Measurements from ENCODE around the gene PHGDH.
"Not testable (repeated sequence)": the region's sequence is repeated elsewhere in the genome, so short reads cannot be mapped to it uniquely, and the experiment has no call there.

PHGDH gene

GRCh38 chr1:119766374-119766794 lies 54.6 kb downstream of the PHGDH start:
- DNase-seq (ENCODE audit: low spot score): no peak

- no peak for DNase-seq (ENCODE audit: low spot score)
Measured at GRCh38 chr1:119767486-119767885, 55.8 kb downstream of the PHGDH start.

DNA sequence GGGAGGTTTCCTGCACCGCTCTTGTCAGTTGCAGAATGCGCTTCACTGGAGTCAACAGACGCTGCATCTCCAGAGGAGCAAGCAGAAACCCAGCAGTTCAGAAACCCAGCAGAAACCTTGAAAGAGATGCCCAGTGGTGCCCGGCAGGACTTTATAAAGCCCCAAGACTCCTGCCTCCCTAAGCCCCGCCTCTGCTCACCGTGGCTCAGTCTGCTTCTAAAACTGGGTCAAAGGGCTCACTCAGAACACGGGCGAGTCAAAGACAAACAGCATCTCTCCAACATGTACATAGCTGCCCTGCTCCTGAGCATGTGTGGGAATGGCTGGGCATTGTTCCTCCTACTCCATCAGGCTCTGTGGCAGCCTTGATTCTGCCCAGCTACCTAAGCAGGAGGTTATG lies 57.0 kb downstream of the PHGDH start, which contains the start of gene HMGCS2:
Gene HMGCS2, minus strand, starts transcription at position 128 of the 400 bp plus-strand sequence. Its CDS starts 61 bp downstream, at position 67.
- no peak for DNase-seq (ENCODE audit: low spot score)

GRCh38 chr1:119771016-119771415 lies 59.3 kb downstream of the PHGDH start:
- DNase-seq (ENCODE audit: low spot score): no peak

- DNase-seq (ENCODE audit: low spot score): no peak
Measured at GRCh38 chr1:119771770-119772169, 60.0 kb downstream of the PHGDH start.

- DNase-seq (ENCODE audit: low spot score): no peak
Measured at GRCh38 chr1:119772298-119772697, 60.6 kb downstream of the PHGDH start.

DNA sequence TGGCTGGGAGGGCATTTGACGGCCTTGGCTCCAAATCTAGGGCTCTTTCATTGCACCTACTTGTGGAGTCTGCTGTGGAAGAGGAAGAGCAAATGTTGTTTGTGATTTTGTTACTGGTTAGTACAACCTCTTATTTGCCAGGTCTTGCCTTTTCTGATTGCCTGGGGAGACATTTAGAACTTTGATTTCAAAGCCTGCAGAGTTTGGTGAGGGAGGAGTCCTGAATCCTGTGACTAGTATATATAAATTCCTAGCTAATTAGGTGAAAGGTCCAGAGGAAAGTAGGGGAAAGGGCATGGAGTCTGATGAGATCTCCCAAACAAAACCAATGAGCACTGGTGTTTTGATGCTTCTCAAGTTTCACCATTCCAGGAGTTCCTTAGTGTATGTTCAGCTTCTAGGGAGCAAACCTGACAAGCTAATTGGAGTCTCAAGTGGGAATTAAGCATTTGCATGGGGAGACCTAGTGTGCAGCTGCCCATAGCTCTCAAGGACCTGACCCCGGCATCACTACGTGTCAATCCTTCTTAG lies 62.0 kb downstream of the PHGDH start:
- no peak for DNase-seq (ENCODE audit: low spot score)

DNA sequence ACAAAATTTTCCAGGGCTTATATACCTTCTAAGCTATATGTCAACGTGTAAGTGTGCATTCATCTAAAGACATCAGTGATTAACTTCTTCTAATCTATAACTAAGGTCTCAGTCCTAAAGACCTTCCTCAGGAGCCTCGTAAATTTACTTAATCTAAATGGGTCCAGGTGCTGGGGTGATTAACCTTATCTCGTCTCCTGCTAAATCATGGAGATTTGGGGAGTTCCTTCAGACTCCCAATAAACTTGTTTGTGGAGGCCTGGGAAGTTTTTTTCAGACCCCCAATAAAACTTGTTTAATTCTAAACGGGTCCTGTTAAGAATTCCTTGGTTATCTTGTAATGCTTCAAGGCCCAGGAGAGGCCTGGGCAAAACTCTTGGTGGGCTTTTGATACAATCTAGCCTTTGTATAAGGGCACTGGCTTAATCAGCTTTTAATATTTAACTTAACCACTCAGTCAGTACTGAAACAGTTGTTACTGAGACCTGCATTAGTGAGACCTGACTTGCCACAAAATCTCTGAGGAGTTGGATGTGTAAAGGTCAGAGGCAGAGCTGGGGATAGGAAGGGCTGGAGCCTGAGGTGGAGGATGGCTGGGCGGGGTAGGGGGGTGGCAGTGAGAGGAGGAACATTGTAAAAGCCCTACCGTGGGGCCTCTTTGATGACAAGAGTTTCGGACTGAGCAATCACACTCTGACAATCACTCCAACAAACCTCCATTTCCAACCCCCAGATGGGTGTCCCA lies 63.2 kb downstream of the PHGDH start:
- no peak for DNase-seq (ENCODE audit: low spot score)

DNA sequence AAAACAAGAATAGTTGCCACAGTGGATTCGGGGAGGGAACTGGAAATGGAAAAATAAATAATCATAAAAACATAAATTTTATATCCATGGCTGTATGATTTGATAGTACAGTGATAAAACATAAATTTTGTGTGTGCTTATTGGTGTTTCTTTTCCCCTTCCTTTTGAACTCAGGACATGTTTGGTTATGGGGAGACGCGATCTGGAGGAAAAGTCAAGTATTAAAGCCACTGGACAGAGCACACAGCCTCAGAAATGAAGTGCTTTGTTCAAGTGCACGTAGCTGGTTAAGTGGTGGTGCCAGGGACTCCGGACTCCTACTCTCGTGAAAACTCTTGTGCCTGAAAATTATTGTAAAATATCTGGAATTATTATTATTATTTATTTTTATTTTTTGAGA lies 66.6 kb downstream of the PHGDH start:
- DNase-seq (ENCODE audit: low spot score): no peak

GRCh38 chr1:119778886-119779560 lies 67.3 kb downstream of the PHGDH start:
- no peak for DNase-seq (ENCODE audit: low spot score)

- no peak for DNase-seq (ENCODE audit: low spot score)
Measured at GRCh38 chr1:119779869-119780356, 68.2 kb downstream of the PHGDH start.

DNA sequence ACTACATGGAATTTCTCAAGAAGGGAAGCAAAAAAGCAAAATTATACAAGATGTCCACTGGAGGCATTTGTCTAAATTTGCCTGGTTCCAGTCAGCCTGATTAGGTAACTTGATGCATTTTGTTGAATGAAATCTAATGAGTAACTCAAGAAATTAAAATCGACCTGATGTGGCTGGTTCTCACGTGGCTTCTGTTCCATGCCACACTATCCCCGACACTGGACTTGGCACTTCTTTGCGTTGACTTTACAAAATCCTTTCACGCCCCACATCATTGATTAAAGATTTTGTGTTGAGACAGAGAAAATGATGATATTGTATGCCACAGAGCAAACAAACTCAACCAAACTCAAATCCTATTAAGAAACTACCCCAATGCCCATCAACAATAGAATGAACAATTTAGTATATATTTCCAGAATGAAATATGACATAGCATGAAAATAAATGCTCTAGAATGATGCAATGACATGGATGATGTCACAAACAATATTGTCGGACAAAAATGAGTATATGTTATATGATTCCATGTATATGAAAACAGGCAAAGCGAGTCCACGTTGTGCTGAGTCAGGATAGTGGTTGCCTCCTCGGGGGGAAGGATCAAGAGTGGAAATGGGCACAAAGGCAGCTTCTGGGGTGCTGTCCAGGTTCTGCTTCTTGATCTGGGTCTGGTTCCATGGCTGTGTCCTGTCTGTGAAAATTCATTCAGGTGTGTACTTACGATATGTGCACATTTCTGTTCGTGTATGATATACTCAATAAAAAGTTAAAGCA lies 69.9 kb downstream of the PHGDH start:
- DNase-seq (ENCODE audit: low spot score): peak; percentile 4

DNA sequence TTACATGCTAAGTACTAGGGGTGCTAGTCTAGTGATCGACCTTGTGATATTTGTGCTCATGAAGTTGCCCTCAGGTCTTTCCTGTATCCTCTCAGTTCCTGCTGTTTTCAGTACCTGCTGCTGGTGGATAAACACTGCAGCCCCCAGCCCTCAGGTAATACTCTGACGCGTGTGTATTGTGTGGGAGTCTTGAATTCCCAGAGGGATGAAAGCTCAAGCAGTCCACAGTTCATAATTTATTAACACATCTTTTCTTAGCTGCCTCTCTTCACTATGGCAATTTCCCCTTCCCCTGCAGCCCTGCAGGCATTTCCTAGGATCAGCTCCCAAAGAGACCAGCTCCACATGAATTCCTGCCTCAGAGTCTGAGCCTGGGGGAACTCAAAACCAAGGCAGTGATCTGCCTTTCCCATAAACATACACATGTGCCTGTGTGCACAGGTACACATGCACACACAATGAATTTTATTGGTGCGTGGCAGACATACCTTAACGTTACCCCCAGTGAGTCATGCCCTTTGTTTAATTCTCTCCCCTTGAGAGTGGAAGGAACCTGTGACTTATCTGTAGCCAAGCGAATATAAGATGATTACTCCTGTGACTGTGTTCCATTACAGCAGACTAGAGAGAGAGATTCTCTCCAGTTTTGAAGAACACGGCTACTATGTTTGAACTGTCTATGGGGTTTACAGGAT lies 71.0 kb downstream of the PHGDH start:
- DNase-seq (ENCODE audit: low spot score): no peak

DNA sequence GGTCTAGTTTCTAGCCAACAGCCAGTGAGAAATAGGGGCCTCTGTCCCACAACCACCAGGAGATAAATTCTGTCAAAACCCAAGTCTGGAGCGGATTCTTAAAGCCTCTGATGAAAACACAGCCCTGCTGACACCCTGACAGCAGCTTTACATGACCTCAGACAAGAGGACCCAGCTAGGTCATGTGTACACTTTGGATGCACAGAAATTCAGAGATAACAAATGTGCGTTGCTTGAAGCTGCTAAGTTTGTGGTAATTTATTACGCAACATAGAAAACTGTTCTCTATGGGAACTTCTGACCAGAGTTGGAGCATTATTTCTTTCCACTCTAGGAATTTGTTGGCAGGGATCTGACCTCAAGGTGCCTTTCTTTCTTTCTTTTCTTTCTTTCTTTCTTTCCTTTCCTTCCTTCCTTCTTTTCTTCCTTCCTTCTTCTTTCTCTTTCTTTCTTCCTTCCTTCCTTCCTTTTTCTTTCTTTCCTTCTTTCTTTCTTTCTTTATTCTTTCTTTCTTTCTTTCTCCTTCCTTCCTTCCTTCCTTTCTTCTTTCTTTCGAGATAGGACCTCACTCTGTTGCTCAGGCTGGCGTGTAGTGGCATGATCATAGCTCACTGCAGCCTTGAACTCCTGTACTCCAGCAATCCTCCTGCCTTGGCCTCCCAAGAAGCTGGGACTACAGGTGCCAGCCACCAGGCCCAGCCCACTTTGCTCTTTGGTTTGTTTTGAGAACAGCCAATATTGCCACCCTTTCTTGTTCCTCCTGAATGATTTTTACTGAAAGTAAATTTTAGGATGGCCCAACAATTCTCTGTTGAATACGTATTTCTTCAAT lies 71.8 kb downstream of the PHGDH start:
- DNase-seq (ENCODE audit: low spot score): no peak

- DNase-seq (ENCODE audit: low spot score): no peak
Measured at GRCh38 chr1:119784191-119784781, 72.6 kb downstream of the PHGDH start.

- not testable (repeated sequence) for DNase-seq (ENCODE audit: low spot score)
Measured at GRCh38 chr1:119786046-119786445, 74.3 kb downstream of the PHGDH start.

GRCh38 chr1:119786473-119787050 lies 74.8 kb downstream of the PHGDH start:
- not testable (repeated sequence) for DNase-seq (ENCODE audit: low spot score)

DNA sequence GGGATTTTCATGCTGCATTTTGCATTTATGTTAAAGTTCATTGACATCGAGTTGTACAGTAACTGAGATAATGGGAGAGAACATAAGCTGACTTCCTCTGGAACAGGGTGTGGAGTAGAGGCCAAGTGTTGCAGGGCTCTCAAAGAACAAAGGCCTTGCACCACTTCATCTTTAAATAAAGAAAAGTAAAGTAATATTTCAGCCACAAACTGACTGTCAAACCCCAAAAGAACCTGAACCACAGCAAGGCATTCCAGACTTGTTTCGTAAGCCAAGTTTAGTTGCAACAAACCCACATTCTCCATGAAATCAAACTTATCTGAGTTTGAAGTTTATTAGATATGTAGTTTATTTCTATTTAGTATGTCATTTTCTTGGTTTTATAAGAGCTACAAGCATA lies 76.0 kb downstream of the PHGDH start:
- DNase-seq (ENCODE audit: low spot score): no peak

DNA sequence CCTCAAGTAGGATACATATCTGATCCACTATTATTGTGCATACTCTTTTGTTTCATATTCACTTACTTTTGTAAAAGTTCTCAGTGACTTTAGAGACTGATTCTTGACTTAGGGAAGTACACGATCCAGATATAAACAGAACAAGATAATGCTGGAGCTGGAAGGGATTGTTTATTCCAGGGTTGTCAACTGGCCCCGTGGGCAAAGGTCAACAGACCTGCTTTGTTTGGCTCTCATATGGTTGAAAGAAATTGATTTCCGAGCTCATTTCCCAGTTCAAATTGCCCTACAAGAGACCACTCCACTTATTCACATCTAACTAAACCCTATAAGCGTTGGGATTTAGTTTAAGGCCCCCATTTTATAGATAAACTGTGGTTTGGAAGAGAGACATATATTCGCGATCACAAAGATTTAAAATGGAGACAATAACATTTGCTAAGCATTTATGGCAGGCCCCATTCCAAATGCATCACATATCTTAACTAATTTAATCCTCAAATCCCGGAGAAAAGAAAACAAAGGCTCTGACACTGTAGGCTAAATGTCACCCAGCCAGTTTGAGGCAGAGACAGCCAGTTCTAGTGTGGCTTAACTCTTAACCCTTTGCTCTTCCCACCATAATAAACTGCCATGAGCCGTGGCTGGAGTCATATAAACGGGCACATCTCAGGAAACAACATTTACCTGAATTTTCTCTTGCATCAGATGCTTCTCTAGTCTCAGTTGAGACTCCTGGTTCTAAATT lies 78.9 kb downstream of the PHGDH start:
- no peak for DNase-seq (ENCODE audit: low spot score)
